GM10847 (cell line): ENCODE data around the gene INPP1.

Source experiments
- POLR2A ChIP-seq: IDR thresholded peaks from 2 replicates; pipeline ENCODE4 v1.6.1; 2011; ENCODE audit not compliant: insufficient read length; ENCODE audit errors: extremely low read depth

The INPP1 gene

GRCh38 chr2:190410166-190410565 lies 66.8 kb downstream of the INPP1 start:
- no peak for TF ChIP-seq POLR2A

DNA sequence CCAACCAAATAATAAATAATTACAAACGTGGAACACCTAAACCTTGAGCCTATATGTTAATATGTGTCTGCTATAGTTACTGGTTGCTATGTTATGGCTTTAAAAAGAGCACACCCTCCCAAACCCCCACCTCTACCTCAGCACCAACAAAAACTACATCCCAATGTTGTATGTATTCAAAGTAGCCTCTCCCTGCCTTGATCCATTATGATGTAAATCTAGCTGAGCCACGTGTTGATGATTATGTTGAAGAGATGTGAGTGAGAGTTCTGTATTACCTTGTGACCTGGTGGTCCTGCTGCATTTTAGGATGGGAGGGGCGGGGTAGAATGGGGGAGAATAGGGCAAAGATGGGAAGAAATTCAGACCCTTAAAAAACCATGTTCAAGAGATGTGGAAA lies 69.6 kb downstream of the INPP1 start:
- TF ChIP-seq POLR2A = no peak

- no peak for TF ChIP-seq POLR2A
These were observed 70.0 kb downstream of the INPP1 start for GRCh38 chr2:190413421-190413820.

GRCh38 chr2:190415251-190415650 lies 71.9 kb downstream of the INPP1 start:
- TF ChIP-seq POLR2A = no peak

DNA sequence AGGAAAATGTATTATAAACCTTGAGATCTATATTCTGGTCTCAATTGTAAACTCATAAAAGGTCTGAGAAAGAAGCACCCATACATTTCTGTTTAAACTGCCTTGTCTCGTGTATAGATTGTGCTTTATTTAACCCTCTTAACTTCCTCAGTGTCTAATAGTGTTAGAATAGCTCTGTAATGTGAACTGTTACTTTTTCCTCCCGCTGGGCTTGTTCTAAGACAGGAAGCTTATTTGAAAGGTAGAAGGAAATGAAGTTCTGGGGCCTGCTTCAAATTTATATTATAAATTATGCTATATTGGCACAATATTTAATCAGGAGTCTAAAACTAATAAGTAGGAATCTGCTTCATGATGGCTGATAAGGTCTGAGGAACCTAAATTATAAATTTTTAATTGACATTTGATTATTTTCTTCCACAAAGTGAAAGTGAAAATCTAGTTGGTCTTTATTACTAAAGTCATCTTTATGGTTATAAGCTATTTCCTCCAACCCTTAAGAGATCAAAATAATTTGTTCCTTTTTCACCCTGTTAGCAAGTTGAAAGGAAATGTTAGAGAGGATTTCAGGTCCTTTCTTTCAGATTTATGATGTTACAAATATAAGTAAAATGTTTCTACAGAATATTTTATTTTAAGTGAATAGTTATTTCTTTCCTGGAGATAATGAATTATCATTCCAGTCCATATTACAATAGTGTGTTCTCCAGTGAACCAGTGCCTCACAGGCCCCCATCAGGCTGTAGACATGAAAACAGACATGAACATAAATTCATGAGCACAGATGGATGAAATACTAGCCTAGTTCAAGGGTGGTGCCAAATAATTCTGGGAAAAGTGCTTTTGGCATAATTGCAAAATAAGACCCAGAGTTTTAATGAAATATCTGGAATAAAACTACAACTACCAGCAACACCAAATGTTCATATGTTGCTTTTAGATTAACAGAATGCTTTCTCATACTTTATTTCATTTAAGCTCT lies 72.7 kb downstream of the INPP1 start:
- TF ChIP-seq POLR2A = no peak

- TF ChIP-seq POLR2A = no peak
These were observed 73.9 kb downstream of the INPP1 start for GRCh38 chr2:190417045-190417842.

DNA sequence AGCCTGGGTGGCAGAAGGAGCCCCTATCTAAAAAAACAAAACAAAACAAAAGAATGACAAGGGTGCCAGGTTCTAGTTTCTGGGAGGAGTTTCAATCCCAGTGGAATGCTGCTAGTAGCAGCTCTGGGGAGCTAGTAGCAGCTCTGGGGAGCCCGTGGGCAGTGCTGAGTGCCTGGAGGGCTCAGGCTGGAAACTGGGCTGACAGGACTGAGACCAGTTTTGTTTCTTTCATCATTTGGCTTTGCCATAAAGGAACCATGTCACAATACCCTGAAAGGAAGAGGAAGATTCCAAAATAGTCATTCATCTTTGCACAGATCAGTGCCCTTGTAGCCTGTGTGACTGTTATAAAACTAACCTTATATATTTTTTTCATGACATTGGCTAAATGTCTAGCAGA lies 75.3 kb downstream of the INPP1 start:
- no peak for TF ChIP-seq POLR2A

GRCh38 chr2:190420801-190421200 lies 77.4 kb downstream of the INPP1 start:
- TF ChIP-seq POLR2A = no peak
